ENCODE results near the gene ZBTB46.
"Not testable (repeated sequence)": the region's sequence is repeated elsewhere in the genome, so short reads cannot be mapped to it uniquely, and the experiment has no call there.

ZBTB46 gene

DNA sequence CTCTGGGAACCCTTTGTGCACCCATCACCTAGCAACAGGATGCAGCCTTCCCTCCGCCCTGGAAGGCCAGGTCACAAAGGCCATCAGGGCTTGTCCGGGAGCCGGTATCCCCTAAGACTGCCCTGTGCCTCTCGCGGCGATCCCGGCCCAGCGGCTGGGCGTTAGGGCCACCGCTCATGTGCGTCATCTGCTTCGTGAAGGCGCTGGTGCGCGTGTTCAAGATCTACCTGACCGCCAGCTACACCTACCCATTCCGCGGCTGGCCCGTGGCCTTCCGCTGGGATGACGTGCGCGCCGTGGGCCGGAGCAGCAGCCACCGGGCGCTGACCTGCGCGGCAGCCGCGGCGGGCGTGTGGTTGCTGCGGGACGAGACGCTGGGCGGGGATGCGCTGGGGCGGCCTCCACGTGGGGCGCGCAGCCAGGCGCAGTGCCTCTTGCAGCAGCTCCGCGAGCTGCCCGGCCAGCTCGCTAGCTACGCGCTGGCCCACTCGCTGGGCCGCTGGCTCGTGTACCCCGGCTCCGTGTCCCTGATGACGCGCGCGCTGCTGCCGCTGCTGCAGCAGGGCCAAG lies 30.4 kb upstream of the ZBTB46 start, which contains the start of gene ABHD16B:
ABHD16B (plus strand) TSS at position 134 of the 570 bp plus-strand sequence; CDS start at position 177, 43 bp downstream.
- Mint-ChIP-seq H3K9me3 (no peaks in the 10 kb centered on the region), H3K27me3 (no peaks in the 10 kb centered on the region), H3K27ac (no peak within 1 kb of the TSS), H3K4me1 (peaks cover 46% of the 10 kb centered on the region), H3K36me3 (peaks cover 1% of the 10 kb centered on the region), H3K4me3 (no peak within 1 kb of the TSS)

GRCh38 chr20:63860325-63861051 lies 29.4 kb upstream of the ZBTB46 start:
- Mint-ChIP-seq H3K27me3 (no peaks in the 10 kb centered on the region), H3K27ac (no peak overlapping the region), H3K9me3 (no peaks in the 10 kb centered on the region), H3K4me1 (peaks cover 41% of the 10 kb centered on the region), H3K4me3 (no peak overlapping the region), H3K36me3 (peaks cover 1% of the 10 kb centered on the region)

- peak overlapping the region; percentile 80 for H3K27ac Mint-ChIP-seq
- H3K4me1 Mint-ChIP-seq, result peaks cover 41% of the 10 kb centered on the region
- H3K9me3 Mint-ChIP-seq, result no peaks in the 10 kb centered on the region
- no peaks in the 10 kb centered on the region for H3K27me3 Mint-ChIP-seq
- peak overlapping the region; percentile 30 for H3K4me3 Mint-ChIP-seq
- H3K36me3 Mint-ChIP-seq, result peaks cover 1% of the 10 kb centered on the region
Measured at GRCh38 chr20:63859166-63859699, 28.2 kb upstream of the ZBTB46 start.

GRCh38 chr20:63858393-63859165 lies 27.5 kb upstream of the ZBTB46 start:
- Mint-ChIP-seq H3K4me3 (peak overlapping the region; percentile 30), H3K9me3 (no peaks in the 10 kb centered on the region), H3K27ac (peak overlapping the region; percentile 80), H3K36me3 (peaks cover under 1% of the 10 kb centered on the region), H3K4me1 (peaks cover 35% of the 10 kb centered on the region), H3K27me3 (no peaks in the 10 kb centered on the region)

GRCh38 chr20:63857764-63858392 lies 26.8 kb upstream of the ZBTB46 start:
- H3K9me3 Mint-ChIP-seq, result no peaks in the 10 kb centered on the region
- H3K4me3 Mint-ChIP-seq, result no peak overlapping the region
- peaks cover 29% of the 10 kb centered on the region for H3K4me1 Mint-ChIP-seq
- H3K36me3 Mint-ChIP-seq, result no peaks in the 10 kb centered on the region
- no peak overlapping the region for H3K27ac Mint-ChIP-seq
- no peaks in the 10 kb centered on the region for H3K27me3 Mint-ChIP-seq

GRCh38 chr20:63856098-63856511 lies 25.0 kb upstream of the ZBTB46 start:
- Mint-ChIP-seq H3K4me3 (no peak overlapping the region), H3K27ac (no peak overlapping the region), H3K4me1 (peaks cover 30% of the 10 kb centered on the region), H3K9me3 (no peaks in the 10 kb centered on the region), H3K36me3 (no peaks in the 10 kb centered on the region), H3K27me3 (peaks cover 3% of the 10 kb centered on the region)

DNA sequence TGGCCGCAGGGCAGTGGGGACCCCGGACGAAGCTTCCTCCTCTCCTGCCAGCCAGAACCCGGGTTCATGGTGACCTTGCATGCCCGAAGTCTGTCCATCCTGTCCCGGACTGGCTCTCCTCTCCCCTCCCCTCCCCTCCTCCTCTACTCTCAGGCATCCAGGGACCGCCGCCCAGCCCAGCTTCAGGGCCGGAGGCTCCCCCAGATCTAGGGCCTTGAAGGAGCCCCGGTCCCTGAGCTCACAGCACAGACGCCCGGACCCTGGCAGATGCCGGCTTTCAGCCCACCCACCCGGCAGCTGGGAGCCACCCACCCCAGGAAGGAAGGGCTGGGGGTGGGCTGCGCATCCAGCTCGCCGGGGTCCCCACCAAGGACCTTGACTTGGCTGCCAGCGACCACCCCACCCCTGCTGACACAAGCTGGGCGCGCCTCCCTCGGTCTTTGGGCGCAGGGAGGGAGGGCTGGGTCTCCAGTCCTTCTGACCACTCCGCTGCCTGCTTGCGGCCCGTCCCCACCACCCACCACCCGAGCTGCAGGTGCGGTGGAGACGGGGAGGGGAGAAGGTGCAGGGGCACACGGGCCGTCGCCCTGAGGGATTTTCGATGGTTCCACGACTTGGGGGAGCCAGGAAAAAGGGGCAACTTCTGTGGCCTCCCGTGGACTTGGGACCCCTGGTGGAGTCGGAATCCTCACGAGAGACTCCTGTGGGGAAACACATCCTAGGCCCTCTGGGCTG lies 24.5 kb upstream of the ZBTB46 start:
- Mint-ChIP-seq H3K36me3 (no peaks in the 10 kb centered on the region), H3K9me3 (no peaks in the 10 kb centered on the region), H3K4me3 (no peak overlapping the region), H3K27me3 (peaks cover 9% of the 10 kb centered on the region), H3K27ac (no peak overlapping the region), H3K4me1 (peaks cover 36% of the 10 kb centered on the region)

DNA sequence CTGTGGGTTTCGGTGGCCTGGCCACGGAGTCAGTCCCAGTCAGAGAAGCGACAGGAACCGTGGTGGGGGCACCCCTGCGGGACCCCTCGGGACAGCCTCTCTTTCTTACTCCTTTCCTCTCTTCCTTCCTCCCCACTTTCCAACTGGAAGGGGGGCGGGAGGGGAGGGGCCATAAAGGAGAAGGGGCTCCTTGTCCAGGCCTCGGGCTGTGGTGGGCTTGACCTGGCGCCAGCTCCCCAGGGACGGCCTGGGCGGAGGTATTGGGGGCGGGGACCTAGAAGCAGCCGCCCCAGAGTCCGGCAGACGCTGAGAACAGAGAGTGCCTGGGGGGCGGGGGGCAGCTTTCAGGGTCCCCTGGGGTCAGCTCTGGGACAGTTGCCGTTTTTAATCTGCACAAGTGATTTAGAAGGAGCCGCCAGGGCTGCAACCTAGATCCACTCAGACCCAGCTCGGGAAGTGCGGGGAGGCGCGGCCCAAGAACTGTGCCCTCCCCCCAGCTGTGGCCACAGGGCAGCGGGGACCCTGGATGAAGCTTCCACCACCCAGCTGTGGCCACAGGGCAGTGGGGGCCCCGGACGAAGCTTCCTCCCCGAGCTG lies 23.8 kb upstream of the ZBTB46 start:
- Mint-ChIP-seq H3K27me3 (peaks cover 10% of the 10 kb centered on the region), H3K9me3 (no peaks in the 10 kb centered on the region), H3K4me1 (peaks cover 37% of the 10 kb centered on the region), H3K36me3 (no peaks in the 10 kb centered on the region), H3K27ac (no peak overlapping the region), H3K4me3 (no peak overlapping the region)

DNA sequence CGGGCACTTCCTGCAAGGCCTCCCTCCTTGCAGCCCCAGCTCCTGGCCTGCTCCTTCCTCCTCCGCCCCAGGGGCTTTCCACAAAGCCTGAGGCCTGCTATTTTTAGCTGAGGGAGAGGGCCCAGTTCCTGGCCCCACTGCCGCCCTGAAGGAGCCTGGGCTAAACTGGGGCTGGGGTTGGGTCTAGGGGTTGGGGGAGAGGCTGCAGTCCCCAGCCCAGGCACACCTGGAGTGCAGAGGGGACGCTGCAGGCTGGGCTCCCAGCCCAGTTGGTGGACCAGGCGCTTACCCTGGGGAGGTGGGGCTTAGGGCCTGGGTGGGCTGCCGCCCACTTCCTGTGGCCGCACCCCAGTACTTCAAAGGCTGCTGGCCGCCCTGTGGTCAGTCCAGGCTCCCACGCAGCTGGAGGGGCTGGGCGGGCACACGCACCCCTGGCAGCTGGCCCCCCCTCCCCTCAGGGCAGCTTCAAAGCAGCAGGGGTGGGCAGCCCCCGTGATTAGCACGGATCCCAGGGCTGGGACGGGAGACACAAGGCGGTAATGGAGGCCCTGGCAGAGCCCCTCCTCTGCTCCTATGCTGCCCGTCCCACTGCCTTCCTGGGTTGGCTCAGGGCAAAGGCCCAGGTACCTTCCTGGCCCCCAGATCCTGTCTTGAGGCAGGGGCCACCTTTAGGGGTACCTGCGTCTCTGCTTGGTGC lies 23.2 kb upstream of the ZBTB46 start:
- H3K36me3 Mint-ChIP-seq, result no peaks in the 10 kb centered on the region
- H3K9me3 Mint-ChIP-seq, result no peaks in the 10 kb centered on the region
- no peak overlapping the region for H3K27ac Mint-ChIP-seq
- no peak overlapping the region for H3K4me3 Mint-ChIP-seq
- peaks cover 10% of the 10 kb centered on the region for H3K27me3 Mint-ChIP-seq
- peaks cover 34% of the 10 kb centered on the region for H3K4me1 Mint-ChIP-seq

DNA sequence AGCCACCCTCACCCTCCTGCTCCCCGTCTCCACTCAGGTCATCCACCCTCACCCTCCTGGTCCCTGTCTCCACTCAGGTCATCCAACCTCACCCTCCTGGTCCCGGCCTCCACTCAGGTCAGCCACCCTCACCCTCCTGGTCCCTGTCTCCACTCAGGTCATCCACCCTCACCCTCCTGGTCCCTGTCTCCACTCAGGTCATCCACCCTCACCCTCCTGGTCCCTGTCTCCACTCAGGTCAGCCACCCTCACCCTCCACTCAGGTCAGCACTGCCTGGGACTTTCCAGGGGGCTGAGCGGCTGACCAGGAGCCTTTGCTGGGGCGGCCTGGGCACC lies 22.6 kb upstream of the ZBTB46 start:
- not testable (repeated sequence) for H3K36me3 Mint-ChIP-seq, H3K27me3 Mint-ChIP-seq, H3K27ac Mint-ChIP-seq, H3K9me3 Mint-ChIP-seq, H3K4me3 Mint-ChIP-seq
- peaks cover 28% of the 10 kb centered on the region for H3K4me1 Mint-ChIP-seq

GRCh38 chr20:63851548-63851943 lies 20.5 kb upstream of the ZBTB46 start:
- not testable (repeated sequence) for H3K27me3 Mint-ChIP-seq, H3K4me3 Mint-ChIP-seq, H3K36me3 Mint-ChIP-seq, H3K9me3 Mint-ChIP-seq, H3K27ac Mint-ChIP-seq, H3K4me1 Mint-ChIP-seq

GRCh38 chr20:63850689-63851547 lies 19.9 kb upstream of the ZBTB46 start:
- peaks cover 8% of the 10 kb centered on the region for H3K4me1 Mint-ChIP-seq
- no peaks in the 10 kb centered on the region for H3K9me3 Mint-ChIP-seq
- no peaks in the 10 kb centered on the region for H3K36me3 Mint-ChIP-seq
- H3K4me3 Mint-ChIP-seq, result no peak overlapping the region
- peaks cover 11% of the 10 kb centered on the region for H3K27me3 Mint-ChIP-seq
- H3K27ac Mint-ChIP-seq, result peak overlapping the region; percentile 21

DNA sequence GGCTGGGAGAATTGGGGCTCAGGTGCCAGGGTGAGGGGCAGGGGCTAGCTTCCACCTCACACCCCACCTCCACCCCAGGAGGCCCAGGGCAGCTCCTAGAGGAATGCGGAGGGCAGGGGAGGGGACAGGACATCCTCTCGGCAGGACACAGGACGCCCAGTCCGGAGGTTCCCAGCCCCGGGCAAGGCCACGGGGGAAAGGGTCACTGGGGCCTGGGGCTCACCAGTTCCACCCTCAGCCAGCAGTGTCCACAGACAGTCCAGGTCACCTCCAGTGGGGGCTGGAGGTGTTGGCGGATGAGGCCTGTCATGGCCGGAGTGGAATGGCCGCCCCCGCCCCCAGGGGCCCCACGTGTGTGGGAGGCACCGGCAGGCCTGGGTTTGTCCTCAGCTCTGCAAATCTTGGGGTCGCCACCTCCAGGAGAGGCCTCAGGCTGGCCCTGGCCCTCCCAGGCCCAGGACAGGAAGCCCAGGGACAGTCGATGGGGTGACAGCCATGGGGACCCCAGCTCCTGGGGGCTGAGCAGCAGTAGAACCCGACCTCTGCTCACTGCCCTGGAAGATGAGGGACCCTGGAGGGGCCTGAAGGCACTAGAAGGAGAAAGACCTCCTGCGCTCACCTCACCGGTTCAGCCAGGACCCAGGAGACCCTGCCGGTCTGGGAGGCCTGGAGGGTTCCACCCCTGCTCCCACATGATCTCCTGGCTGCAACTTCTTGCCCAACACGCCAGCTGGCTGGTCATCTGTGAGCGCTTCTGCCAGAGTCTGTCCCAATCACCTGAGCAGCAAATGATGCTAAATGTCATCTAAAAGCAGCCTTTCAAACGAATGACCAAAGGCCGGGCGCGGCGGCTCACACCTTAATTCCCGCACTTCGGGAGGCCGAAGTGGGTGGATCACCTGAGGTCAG lies 17.2 kb upstream of the ZBTB46 start:
- Mint-ChIP-seq H3K27ac (no peak overlapping the region), H3K9me3 (no peaks in the 10 kb centered on the region), H3K4me3 (no peak overlapping the region), H3K4me1 (peaks cover 13% of the 10 kb centered on the region), H3K36me3 (no peaks in the 10 kb centered on the region), H3K27me3 (peaks cover 22% of the 10 kb centered on the region)

All from activated naive CD4-positive, alpha-beta T cell treated with anti-CD3 and anti-CD28 coated beads, Interleukin-2, amount 50 U/mL, for 24 hours (primary cell).